ENCODE results near the gene ATP5F1D. TPM values are rescaled to one million over a fixed set of nuclear protein-coding genes. Genes with fewer than 3 reads are reported as not detected.

The ATP5F1D gene
- total RNA-seq, 3 donors from 2014 or later = 47.6 to 64.9 (median 61.3) TPM

GRCh38 chr19:1274852-1275259, 33.3 kb downstream of the ATP5F1D start:
- Histone ChIP-seq H3K4me3 (peak overlapping the region; percentile 69 to 87 (median 79)), H3K27ac (peak overlapping the region; percentile 94 to 99), H3K27me3 (no peaks in the 10 kb centered on the region), H3K4me1 (peaks cover 36 to 55% of the 10 kb centered on the region in 2 donors), H3K9me3 (no peaks in the 10 kb centered on the region), H3K36me3 (peaks cover 5% of the 10 kb centered on the region)
- DNase-seq (ENCODE audit: low spot score in 2 of 2) = no peak
- TF ChIP-seq POLR2A (IDR thresholded peaks at IDR 0.05) (no peak), POLR2AphosphoS5 (IDR thresholded peaks at IDR 0.05) (no peak)
- TF ChIP-seq, protein P1, sequence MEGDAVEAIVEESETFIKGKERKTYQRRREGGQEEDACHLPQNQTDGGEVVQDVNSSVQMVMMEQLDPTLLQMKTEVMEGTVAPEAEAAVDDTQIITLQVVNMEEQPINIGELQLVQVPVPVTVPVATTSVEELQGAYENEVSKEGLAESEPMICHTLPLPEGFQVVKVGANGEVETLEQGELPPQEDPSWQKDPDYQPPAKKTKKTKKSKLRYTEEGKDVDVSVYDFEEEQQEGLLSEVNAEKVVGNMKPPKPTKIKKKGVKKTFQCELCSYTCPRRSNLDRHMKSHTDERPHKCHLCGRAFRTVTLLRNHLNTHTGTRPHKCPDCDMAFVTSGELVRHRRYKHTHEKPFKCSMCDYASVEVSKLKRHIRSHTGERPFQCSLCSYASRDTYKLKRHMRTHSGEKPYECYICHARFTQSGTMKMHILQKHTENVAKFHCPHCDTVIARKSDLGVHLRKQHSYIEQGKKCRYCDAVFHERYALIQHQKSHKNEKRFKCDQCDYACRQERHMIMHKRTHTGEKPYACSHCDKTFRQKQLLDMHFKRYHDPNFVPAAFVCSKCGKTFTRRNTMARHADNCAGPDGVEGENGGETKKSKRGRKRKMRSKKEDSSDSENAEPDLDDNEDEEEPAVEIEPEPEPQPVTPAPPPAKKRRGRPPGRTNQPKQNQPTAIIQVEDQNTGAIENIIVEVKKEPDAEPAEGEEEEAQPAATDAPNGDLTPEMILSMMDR (IDR thresholded peaks at IDR 0.05) = no peak
- intact Hi-C loops (cut with DNase I; ENCODE audit: low total_unique reads) = loop anchor here (10.0 kb wide), 2 partner anchors 130 to 170 kb away; partner anchors contain the start of genes DAZAP1 and GAMT

DNA sequence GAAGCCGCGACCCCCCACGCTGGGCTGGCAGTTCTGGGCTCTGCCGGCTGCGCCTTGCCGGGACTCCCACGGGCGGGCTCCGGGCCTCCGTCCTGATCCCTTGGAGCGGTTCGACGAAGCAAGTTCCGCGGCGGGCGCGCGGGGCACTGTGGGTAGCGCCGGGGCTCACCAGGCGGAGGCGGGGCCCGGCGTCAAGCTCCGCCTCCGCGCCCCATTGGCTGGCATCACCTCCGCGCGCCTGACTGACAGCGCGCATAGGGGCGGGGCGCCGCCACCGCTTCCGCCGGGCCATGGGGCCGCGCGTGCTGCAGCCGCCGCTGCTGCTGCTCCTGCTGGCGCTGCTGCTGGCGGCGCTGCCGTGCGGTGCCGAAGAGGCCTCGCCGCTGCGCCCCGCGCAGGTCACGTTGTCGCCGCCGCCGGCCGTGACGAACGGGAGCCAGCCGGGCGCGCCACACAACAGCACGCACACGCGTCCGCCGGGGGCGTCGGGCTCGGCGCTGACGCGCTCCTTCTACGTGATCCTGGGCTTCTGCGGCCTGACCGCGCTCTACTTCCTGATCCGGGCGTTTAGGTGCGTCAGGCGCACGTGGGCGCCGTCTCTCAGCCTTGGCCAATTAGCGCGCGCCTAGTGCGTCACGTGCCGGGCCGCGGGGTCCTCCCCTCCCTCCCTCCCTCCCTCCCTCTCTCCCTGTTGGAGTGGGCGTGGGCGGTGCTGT, 33.9 kb downstream of the ATP5F1D start, which contains the start of gene FAM174C:
Gene FAM174C, plus strand, starts transcription at position 271 of the 716 bp plus-strand sequence. Its CDS starts 20 bp downstream, at position 291.
- H3K36me3 ChIP-seq = peaks cover 5% of the 10 kb centered on the region
- DNase-seq (ENCODE audit: low spot score in 2 of 2) = peak; percentile 94 to 98
- peak within 1 kb of the TSS; percentile 94 to 99 for H3K27ac ChIP-seq
- H3K27me3 ChIP-seq = no peaks in the 10 kb centered on the region
- peak; percentile 44 for TF ChIP-seq POLR2A (IDR thresholded peaks at IDR 0.05)
- TF ChIP-seq POLR2AphosphoS5 (IDR thresholded peaks at IDR 0.05) = peak; percentile 14 to 55 (median 53)
- TF ChIP-seq, protein P1 (IDR thresholded peaks at IDR 0.05) = peak in 1 of 3 donors; percentile 13
- no peaks in the 10 kb centered on the region for H3K9me3 ChIP-seq
- intact Hi-C loops (cut with DNase I; ENCODE audit: low total_unique reads) = loop anchor here (10.0 kb wide), 2 partner anchors 129 to 169 kb away; partner anchors contain the start of genes DAZAP1 and GAMT
- peak within 1 kb of the TSS; percentile 69 to 87 (median 79) for H3K4me3 ChIP-seq
- peaks cover 34 to 49% of the 10 kb centered on the region in 2 donors for H3K4me1 ChIP-seq

- Histone ChIP-seq H3K4me3 (peak overlapping the region; percentile 69 to 87 (median 79)), H3K27me3 (no peaks in the 10 kb centered on the region), H3K27ac (peak overlapping the region; percentile 94 to 99), H3K9me3 (no peaks in the 10 kb centered on the region), H3K36me3 (peaks cover 5% of the 10 kb centered on the region), H3K4me1 (peaks cover 27 to 42% of the 10 kb centered on the region in 2 donors)
- intact Hi-C loops (cut with DNase I; ENCODE audit: low total_unique reads) = loop anchor here (10.0 kb wide), 2 partner anchors 129 to 169 kb away; partner anchors contain the start of genes DAZAP1 and GAMT
- DNase-seq (ENCODE audit: low spot score in 2 of 2) = no peak
- TF ChIP-seq, protein P1 (IDR thresholded peaks at IDR 0.05) = no peak
- TF ChIP-seq POLR2A (IDR thresholded peaks at IDR 0.05) (no peak), POLR2AphosphoS5 (IDR thresholded peaks at IDR 0.05) (no peak)
Observed at GRCh38 chr19:1275976-1276627, 34.6 kb downstream of the ATP5F1D start.

- DNase-seq (ENCODE audit: low spot score in 2 of 2) = no peak
- no peak for TF ChIP-seq POLR2AphosphoS5 (IDR thresholded peaks at IDR 0.05)
- TF ChIP-seq POLR2A (IDR thresholded peaks at IDR 0.05) = no peak
- TF ChIP-seq, protein P1 (IDR thresholded peaks at IDR 0.05) = no peak
- Histone ChIP-seq H3K27ac (peak overlapping the region in 1 of 2 donors; percentile 94), H3K36me3 (peaks cover 5% of the 10 kb centered on the region), H3K27me3 (no peaks in the 10 kb centered on the region), H3K4me1 (peaks cover 23 to 37% of the 10 kb centered on the region in 2 donors), H3K4me3 (peak overlapping the region; percentile 69 to 87 (median 79)), H3K9me3 (no peaks in the 10 kb centered on the region)
- intact Hi-C loops (cut with DNase I; ENCODE audit: low total_unique reads) = loop anchor here (10.0 kb wide), 2 partner anchors 128 to 168 kb away; partner anchors contain the start of genes DAZAP1 and GAMT
Observed at GRCh38 chr19:1276628-1277022, 35.1 kb downstream of the ATP5F1D start.
